Measurements from ENCODE around the gene HP.

HP gene

GRCh38 chr16:72101195-72101594 is 46.9 kb downstream of the HP start:
- Histone ChIP-seq H3K36me3 (ENCODE audit: control insufficient read depth in 1 of 2, insufficient read depth in 2 of 2, low read length in 2 of 2) (peaks cover 78 to 90% of the 10 kb centered on the region in 2 experiments), H4K12ac (ENCODE audit: low read depth, low read length) (no peak overlapping the region), H3K23ac (ENCODE audit: low read length) (no peak overlapping the region), H3K27me3 (ENCODE audit: insufficient read depth, low read length) (no peaks in the 10 kb centered on the region), H2AK5ac (ENCODE audit: low read length) (no peak overlapping the region), H3K9me3 (ENCODE audit: insufficient read depth, low read depth, low read length) (no peaks in the 10 kb centered on the region), H2BK5ac (ENCODE audit: low read depth, low read length, poor library complexity) (no peak overlapping the region), H3K9ac (ENCODE audit: low read length) (no peak overlapping the region), H3K4me2 (ENCODE audit: low read length) (no peak overlapping the region), H4K8ac (ENCODE audit: low read depth, low read length) (no peak overlapping the region), H3K4ac (ENCODE audit: low read depth, low read length) (no peak overlapping the region), H3K18ac (ENCODE audit: low read length) (no peak overlapping the region), H3K4me3 (ENCODE audit: low read depth, low read length) (no peak overlapping the region), H3K14ac (ENCODE audit: low read length) (no peak overlapping the region), H2AFZ (ENCODE audit: insufficient read depth, low read length, poor library complexity) (no peak overlapping the region), H3K27ac (ENCODE audit: low read depth, low read length) (no peak overlapping the region), H3K79me1 (ENCODE audit: low read length) (no peaks in the 10 kb centered on the region), H3K79me2 (ENCODE audit: control insufficient read depth, insufficient read depth, low read length, poor library complexity) (no peaks in the 10 kb centered on the region), H2BK120ac (ENCODE audit: insufficient read depth, low read length, poor library complexity) (no peak overlapping the region), H4K91ac (ENCODE audit: low read depth, low read length) (no peak overlapping the region), H3K4me1 (ENCODE audit: control insufficient read depth in 1 of 2, insufficient read depth in 2 of 2, low read length in 2 of 2) (no peaks in the 10 kb centered on the region), H2BK12ac (ENCODE audit: low read length) (no peak overlapping the region)
- no peak for DNase-seq
- no CpG with 5 or more reads among the region's 10 CpGs for WGBS (ENCODE audit: extremely low coverage, insufficient coverage, insufficient read length)

GRCh38 chr16:72104905-72105304 is 50.6 kb downstream of the HP start:
- no peak overlapping the region for H3K14ac ChIP-seq (ENCODE audit: low read length)
- H3K79me2 ChIP-seq (ENCODE audit: control insufficient read depth, insufficient read depth, low read length, poor library complexity): no peaks in the 10 kb centered on the region
- no peak overlapping the region for H3K4ac ChIP-seq (ENCODE audit: low read depth, low read length)
- no peaks in the 10 kb centered on the region for H3K27me3 ChIP-seq (ENCODE audit: insufficient read depth, low read length)
- no peak overlapping the region for H3K27ac ChIP-seq (ENCODE audit: low read depth, low read length)
- no peak overlapping the region for H3K23ac ChIP-seq (ENCODE audit: low read length)
- peaks cover 3% of the 10 kb centered on the region for H3K9me3 ChIP-seq (ENCODE audit: insufficient read depth, low read depth, low read length)
- no peaks in the 10 kb centered on the region for H3K4me1 ChIP-seq (ENCODE audit: control insufficient read depth in 1 of 2, insufficient read depth in 2 of 2, low read length in 2 of 2)
- H2BK120ac ChIP-seq (ENCODE audit: insufficient read depth, low read length, poor library complexity): no peak overlapping the region
- no peak overlapping the region for H2AK5ac ChIP-seq (ENCODE audit: low read length)
- H4K12ac ChIP-seq (ENCODE audit: low read depth, low read length): no peak overlapping the region
- H3K4me3 ChIP-seq (ENCODE audit: low read depth, low read length): no peak overlapping the region
- H2BK12ac ChIP-seq (ENCODE audit: low read length): no peak overlapping the region
- no peaks in the 10 kb centered on the region for H3K79me1 ChIP-seq (ENCODE audit: low read length)
- no CpG with 5 or more reads among the region's 9 CpGs for WGBS (ENCODE audit: extremely low coverage, insufficient coverage, insufficient read length)
- no peak overlapping the region for H3K18ac ChIP-seq (ENCODE audit: low read length)
- H3K4me2 ChIP-seq (ENCODE audit: low read length): no peak overlapping the region
- H4K91ac ChIP-seq (ENCODE audit: low read depth, low read length): no peak overlapping the region
- no peak overlapping the region for H4K8ac ChIP-seq (ENCODE audit: low read depth, low read length)
- H2AFZ ChIP-seq (ENCODE audit: insufficient read depth, low read length, poor library complexity): no peak overlapping the region
- H3K36me3 ChIP-seq (ENCODE audit: control insufficient read depth in 1 of 2, insufficient read depth in 2 of 2, low read length in 2 of 2): peaks cover 78 to 95% of the 10 kb centered on the region in 2 experiments
- DNase-seq: no peak
- H3K9ac ChIP-seq (ENCODE audit: low read length): no peak overlapping the region
- no peak overlapping the region for H2BK5ac ChIP-seq (ENCODE audit: low read depth, low read length, poor library complexity)

DNA sequence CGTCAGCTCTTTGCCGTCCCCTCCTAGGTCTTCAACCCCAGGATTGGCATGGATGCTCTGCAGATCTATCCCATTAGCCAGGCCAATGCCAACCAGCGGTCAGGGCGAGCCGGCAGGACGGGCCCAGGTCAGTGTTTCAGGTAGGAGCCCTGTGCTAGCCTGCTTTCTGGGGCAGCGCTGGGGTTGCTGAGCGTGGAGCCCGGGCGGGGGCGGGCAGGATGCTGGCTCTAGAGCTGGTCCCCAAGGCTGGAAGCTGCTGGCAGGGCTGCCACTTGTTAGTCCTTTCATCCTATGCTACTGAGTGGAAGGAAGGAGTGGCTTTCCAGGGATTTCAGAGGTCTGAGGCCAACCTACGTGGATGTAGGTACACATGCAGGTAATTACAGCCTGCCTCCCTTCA is 51.7 kb downstream of the HP start:
- Histone ChIP-seq H2BK12ac (ENCODE audit: low read length) (no peak overlapping the region), H3K4me3 (ENCODE audit: low read depth, low read length) (no peak overlapping the region), H2BK120ac (ENCODE audit: insufficient read depth, low read length, poor library complexity) (no peak overlapping the region), H2BK5ac (ENCODE audit: low read depth, low read length, poor library complexity) (no peak overlapping the region), H3K14ac (ENCODE audit: low read length) (no peak overlapping the region), H3K23ac (ENCODE audit: low read length) (no peak overlapping the region), H3K27me3 (ENCODE audit: insufficient read depth, low read length) (no peaks in the 10 kb centered on the region), H3K4me2 (ENCODE audit: low read length) (no peak overlapping the region), H4K12ac (ENCODE audit: low read depth, low read length) (no peak overlapping the region), H3K27ac (ENCODE audit: low read depth, low read length) (no peak overlapping the region), H4K91ac (ENCODE audit: low read depth, low read length) (no peak overlapping the region), H2AFZ (ENCODE audit: insufficient read depth, low read length, poor library complexity) (no peak overlapping the region), H3K18ac (ENCODE audit: low read length) (no peak overlapping the region), H3K4ac (ENCODE audit: low read depth, low read length) (no peak overlapping the region), H3K79me2 (ENCODE audit: control insufficient read depth, insufficient read depth, low read length, poor library complexity) (no peaks in the 10 kb centered on the region), H3K79me1 (ENCODE audit: low read length) (no peaks in the 10 kb centered on the region), H4K8ac (ENCODE audit: low read depth, low read length) (no peak overlapping the region), H3K9ac (ENCODE audit: low read length) (no peak overlapping the region), H2AK5ac (ENCODE audit: low read length) (no peak overlapping the region), H3K4me1 (ENCODE audit: control insufficient read depth in 1 of 2, insufficient read depth in 2 of 2, low read length in 2 of 2) (no peaks in the 10 kb centered on the region), H3K9me3 (ENCODE audit: insufficient read depth, low read depth, low read length) (peaks cover 3% of the 10 kb centered on the region), H3K36me3 (ENCODE audit: control insufficient read depth in 1 of 2, insufficient read depth in 2 of 2, low read length in 2 of 2) (peaks cover 75 to 95% of the 10 kb centered on the region in 2 experiments)
- no peak for DNase-seq
- no CpG with 5 or more reads among the region's 12 CpGs for WGBS (ENCODE audit: extremely low coverage, insufficient coverage, insufficient read length)

GRCh38 chr16:72107371-72107770 is 53.1 kb downstream of the HP start:
- no CpG with 5 or more reads among the region's 17 CpGs for WGBS (ENCODE audit: extremely low coverage, insufficient coverage, insufficient read length)
- Histone ChIP-seq H3K27ac (ENCODE audit: low read depth, low read length) (no peak overlapping the region), H3K9me3 (ENCODE audit: insufficient read depth, low read depth, low read length) (peaks cover 5% of the 10 kb centered on the region), H4K91ac (ENCODE audit: low read depth, low read length) (no peak overlapping the region), H2BK5ac (ENCODE audit: low read depth, low read length, poor library complexity) (no peak overlapping the region), H4K12ac (ENCODE audit: low read depth, low read length) (no peak overlapping the region), H3K14ac (ENCODE audit: low read length) (no peak overlapping the region), H2AK5ac (ENCODE audit: low read length) (no peak overlapping the region), H3K79me1 (ENCODE audit: low read length) (no peaks in the 10 kb centered on the region), H3K79me2 (ENCODE audit: control insufficient read depth, insufficient read depth, low read length, poor library complexity) (no peaks in the 10 kb centered on the region), H3K36me3 (ENCODE audit: control insufficient read depth in 1 of 2, insufficient read depth in 2 of 2, low read length in 2 of 2) (peaks cover 81 to 96% of the 10 kb centered on the region in 2 experiments), H2BK12ac (ENCODE audit: low read length) (no peak overlapping the region), H4K8ac (ENCODE audit: low read depth, low read length) (no peak overlapping the region), H3K18ac (ENCODE audit: low read length) (no peak overlapping the region), H3K4me1 (ENCODE audit: control insufficient read depth in 1 of 2, insufficient read depth in 2 of 2, low read length in 2 of 2) (no peaks in the 10 kb centered on the region), H3K4me3 (ENCODE audit: low read depth, low read length) (no peak overlapping the region), H3K27me3 (ENCODE audit: insufficient read depth, low read length) (no peaks in the 10 kb centered on the region), H3K4ac (ENCODE audit: low read depth, low read length) (no peak overlapping the region), H2AFZ (ENCODE audit: insufficient read depth, low read length, poor library complexity) (no peak overlapping the region), H3K23ac (ENCODE audit: low read length) (no peak overlapping the region), H3K4me2 (ENCODE audit: low read length) (no peak overlapping the region), H2BK120ac (ENCODE audit: insufficient read depth, low read length, poor library complexity) (no peak overlapping the region), H3K9ac (ENCODE audit: low read length) (no peak overlapping the region)
- DNase-seq: no peak

All from trophoblast cell (in vitro differentiated cells and primary cell).